ENCODE results near the gene DTX3. TPM values are rescaled to one million over a fixed set of nuclear protein-coding genes. Genes with fewer than 3 reads are reported as not detected.

Gene DTX3
- total and polyA plus RNA-seq, 2 of the 13 experiments (the other 11 are each of a cell fraction or from before 2014, with no cell fraction given): 9.0 to 27.2 TPM

DNA sequence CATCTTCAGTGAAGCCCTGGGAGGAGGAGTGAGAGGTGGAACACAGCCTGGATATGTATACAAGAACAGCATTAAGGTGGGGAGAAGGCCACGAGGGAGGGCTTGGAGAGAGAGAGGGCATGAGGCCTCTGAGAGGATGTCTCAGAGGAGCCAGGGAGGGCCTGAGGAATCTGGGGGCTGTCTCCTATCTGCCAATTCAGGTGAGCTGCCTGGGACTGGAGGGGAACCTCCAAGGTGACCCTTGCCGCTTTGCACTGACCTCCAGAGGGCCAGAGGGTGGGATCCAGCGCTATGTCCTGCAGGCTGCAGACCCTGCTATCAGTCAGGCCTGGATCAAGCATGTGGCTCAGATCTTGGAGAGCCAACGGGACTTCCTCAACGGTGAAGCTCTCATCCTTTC lies 11.0 kb downstream of the DTX3 start (continued):
- TF ChIP-seq ZNF354B (CRISPR knock-in tag; IDR thresholded peaks at IDR 0.05): no peak
- TF ChIP-seq, protein P1, sequence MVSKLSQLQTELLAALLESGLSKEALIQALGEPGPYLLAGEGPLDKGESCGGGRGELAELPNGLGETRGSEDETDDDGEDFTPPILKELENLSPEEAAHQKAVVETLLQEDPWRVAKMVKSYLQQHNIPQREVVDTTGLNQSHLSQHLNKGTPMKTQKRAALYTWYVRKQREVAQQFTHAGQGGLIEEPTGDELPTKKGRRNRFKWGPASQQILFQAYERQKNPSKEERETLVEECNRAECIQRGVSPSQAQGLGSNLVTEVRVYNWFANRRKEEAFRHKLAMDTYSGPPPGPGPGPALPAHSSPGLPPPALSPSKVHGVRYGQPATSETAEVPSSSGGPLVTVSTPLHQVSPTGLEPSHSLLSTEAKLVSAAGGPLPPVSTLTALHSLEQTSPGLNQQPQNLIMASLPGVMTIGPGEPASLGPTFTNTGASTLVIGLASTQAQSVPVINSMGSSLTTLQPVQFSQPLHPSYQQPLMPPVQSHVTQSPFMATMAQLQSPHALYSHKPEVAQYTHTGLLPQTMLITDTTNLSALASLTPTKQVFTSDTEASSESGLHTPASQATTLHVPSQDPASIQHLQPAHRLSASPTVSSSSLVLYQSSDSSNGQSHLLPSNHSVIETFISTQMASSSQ (IDR thresholded peaks at IDR 0.05; ENCODE audit: low read depth): no peak
- TF ChIP-seq, protein P1 (CRISPR knock-in tag; IDR thresholded peaks at IDR 0.05; ENCODE audit: borderline replicate concordance): no peak
- no peak for TF ChIP-seq GZF1 (CRISPR knock-in tag; IDR thresholded peaks at IDR 0.05)
- TF ChIP-seq KLF11 (CRISPR knock-in tag; IDR thresholded peaks at IDR 0.05): no peak

DNA sequence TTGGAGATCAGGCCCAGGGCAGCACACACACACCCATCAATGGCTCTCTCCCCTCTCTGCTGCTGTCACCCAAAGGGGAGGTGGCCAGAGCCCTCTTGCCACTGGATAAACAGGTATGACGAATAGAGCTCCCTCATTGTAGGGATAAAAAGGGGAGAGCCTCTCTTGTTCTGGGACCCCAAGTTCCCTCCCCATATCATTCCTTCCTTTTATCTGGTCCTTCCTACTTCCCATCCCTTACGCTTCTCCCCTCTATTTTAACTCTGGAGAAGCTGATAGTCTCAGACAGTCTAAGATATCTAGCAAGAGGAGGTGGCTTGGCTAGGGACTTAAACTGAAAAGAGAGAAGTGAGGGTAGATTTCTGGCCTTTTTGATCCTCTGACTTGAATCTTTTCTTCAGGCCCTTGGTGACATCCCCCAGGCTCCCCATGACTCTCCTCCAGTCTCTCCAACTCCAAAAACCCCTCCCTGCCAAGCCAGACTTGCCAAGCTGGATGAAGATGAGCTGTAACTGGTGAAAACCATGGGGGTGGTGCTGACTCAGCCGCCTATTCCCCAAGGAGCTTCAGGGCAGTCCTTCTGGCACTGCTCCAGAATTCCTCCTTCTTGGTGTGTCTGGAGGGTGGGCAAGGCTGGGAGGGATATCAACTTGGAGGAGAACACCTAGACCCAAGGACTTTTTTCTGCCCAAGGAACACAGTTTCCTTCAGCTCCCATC lies 11.9 kb downstream of the DTX3 start:
- DNase-seq (ENCODE audit: low spot score) (no peak), FAIRE-seq (no peak), ATAC-seq (no peak)
- Histone ChIP-seq H3K27me3 (ENCODE audit: control insufficient read depth in 1 of 2, insufficient read depth in 2 of 2, low read length in 2 of 2) (peaks cover 15 to 27% of the 10 kb centered on the region in 2 experiments), H3K9me3 (ENCODE audit: low read length) (no peaks in the 10 kb centered on the region), H3K36me3 (replicated peaks in 1 of 2; ENCODE audit: control insufficient read depth in 1 of 2, insufficient read depth in 2 of 2, low read length in 2 of 2) (no peaks in the 10 kb centered on the region), H4K20me1 (ENCODE audit: insufficient read depth, low read length) (no peaks in the 10 kb centered on the region), H3K4me3 (replicated peaks in 1 of 3; ENCODE audit: insufficient read depth in 1 of 3, low read depth in 2 of 3, low read length in 3 of 3) (no peak overlapping the region), H3K4me1 (ENCODE audit: insufficient read depth, low read length) (peaks cover 48% of the 10 kb centered on the region), H3K4me2 (ENCODE audit: low read depth, low read length) (no peak overlapping the region), H2AFZ (ENCODE audit: low read length) (no peak overlapping the region), H3K9ac (ENCODE audit: insufficient read depth, low read depth, low read length) (no peak overlapping the region), H3K79me2 (ENCODE audit: insufficient read depth, low read length) (no peaks in the 10 kb centered on the region), H3K27ac (ENCODE audit: extremely low read length, insufficient read depth, low read length) (no peak overlapping the region)
- intact Hi-C loops (cut with micrococcal nuclease; ENCODE audit: unreplicated experiment): no loop called here
- 91% methylated on average over 3 of the region's 3 CpGs for WGBS (ENCODE audit: low lambda C conversion rate)
- in situ Hi-C loops (cut with HindIII; ENCODE audit: extremely low pct_ligation_motif_present, low pct_unique_long_range_greater_than_20kb): no loop called here
- TF ChIP-seq, protein P2, sequence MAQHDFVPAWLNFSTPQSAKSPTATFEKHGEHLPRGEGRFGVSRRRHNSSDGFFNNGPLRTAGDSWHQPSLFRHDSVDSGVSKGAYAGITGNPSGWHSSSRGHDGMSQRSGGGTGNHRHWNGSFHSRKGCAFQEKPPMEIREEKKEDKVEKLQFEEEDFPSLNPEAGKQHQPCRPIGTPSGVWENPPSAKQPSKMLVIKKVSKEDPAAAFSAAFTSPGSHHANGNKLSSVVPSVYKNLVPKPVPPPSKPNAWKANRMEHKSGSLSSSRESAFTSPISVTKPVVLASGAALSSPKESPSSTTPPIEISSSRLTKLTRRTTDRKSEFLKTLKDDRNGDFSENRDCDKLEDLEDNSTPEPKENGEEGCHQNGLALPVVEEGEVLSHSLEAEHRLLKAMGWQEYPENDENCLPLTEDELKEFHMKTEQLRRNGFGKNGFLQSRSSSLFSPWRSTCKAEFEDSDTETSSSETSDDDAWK (CRISPR knock-in tag; IDR thresholded peaks at IDR 0.05): no peak
- ChIA-PET CTCF (ENCODE audit: low intra/inter-chr PET ratio, low total read pairs) (no interaction called here), POLR2A (interaction anchor here (1.4 kb wide), 1 partner anchor 36 kb away, joined by 3 read pairs; no protein-coding TSS in a partner anchor)
- no TSS peak for BruUV-seq (replicated peaks)

Data from HepG2 (cell line).